Measurements from ENCODE around the gene ST3GAL6. TPM values are rescaled to one million over a fixed set of nuclear protein-coding genes. Genes with fewer than 3 reads are reported as not detected.

ST3GAL6 gene
- polyA plus RNA-seq, 1 donor from 2014 or later: 3.7 TPM

GRCh38 chr3:98805571-98805970 lies 42.4 kb downstream of the ST3GAL6 start:
- TF ChIP-seq REST (IDR thresholded peaks at IDR 0.05; ENCODE audit: borderline replicate concordance) (no peak), MXI1 (conservative IDR thresholded peaks at IDR 0.05; ENCODE audit: poor library complexity, severe bottlenecking) (no peak), SMC3 (conservative IDR thresholded peaks at IDR 0.05; ENCODE audit: poor library complexity) (no peak), TAF1 (IDR thresholded peaks at IDR 0.05; ENCODE audit: low read depth) (no peak), EZH2 (IDR thresholded peaks at IDR 0.05; ENCODE audit: borderline replicate concordance, insufficient read depth, low read length, poor library complexity, severe bottlenecking) (no peak), CTCF (IDR thresholded peaks at IDR 0.05; ENCODE audit: poor library complexity, severe bottlenecking) (no peak), EP300 (conservative IDR thresholded peaks at IDR 0.05; ENCODE audit: poor library complexity, severe bottlenecking) (no peak), RAD21 (conservative IDR thresholded peaks at IDR 0.05) (no peak), POLR2AphosphoS5 (IDR thresholded peaks at IDR 0.05) (no peak)
- Histone ChIP-seq H3K4me2 (ENCODE audit: low read length) (no peak overlapping the region), H2AFZ (ENCODE audit: low read depth, low read length) (no peak overlapping the region), H3K9ac (ENCODE audit: low read length) (no peak overlapping the region), H3K4me3 (ENCODE audit: low read length) (no peak overlapping the region), H3K79me2 (replicated peaks; ENCODE audit: insufficient read depth, low read length) (no peaks in the 10 kb centered on the region), H3K27me3 (ENCODE audit: insufficient read depth, low read depth, low read length) (no peaks in the 10 kb centered on the region), H3K27ac (ENCODE audit: low read length) (no peak overlapping the region), H3K9me2 (ENCODE audit: insufficient read depth, low read length) (no peaks in the 10 kb centered on the region), H4K20me1 (ENCODE audit: insufficient read depth) (no peaks in the 10 kb centered on the region), H3K36me3 (ENCODE audit: insufficient read depth, low read length) (peaks cover 9% of the 10 kb centered on the region), H3K9me3 (ENCODE audit: low read length) (no peaks in the 10 kb centered on the region), H3F3A (ENCODE audit: insufficient read depth, low read length, poor library complexity, severe bottlenecking) (no peaks in the 10 kb centered on the region)

GRCh38 chr3:98806521-98806920 lies 43.4 kb downstream of the ST3GAL6 start:
- H3K27me3 ChIP-seq (ENCODE audit: insufficient read depth, low read depth, low read length): no peaks in the 10 kb centered on the region
- H3K36me3 ChIP-seq (ENCODE audit: insufficient read depth, low read length): peaks cover 5% of the 10 kb centered on the region
- no peaks in the 10 kb centered on the region for H3F3A ChIP-seq (ENCODE audit: insufficient read depth, low read length, poor library complexity, severe bottlenecking)
- H3K4me2 ChIP-seq (ENCODE audit: low read length): no peak overlapping the region
- no peaks in the 10 kb centered on the region for H3K79me2 ChIP-seq (replicated peaks; ENCODE audit: insufficient read depth, low read length)
- no peak overlapping the region for H3K27ac ChIP-seq (ENCODE audit: low read length)
- TF ChIP-seq MXI1 (conservative IDR thresholded peaks at IDR 0.05; ENCODE audit: poor library complexity, severe bottlenecking) (no peak), RAD21 (conservative IDR thresholded peaks at IDR 0.05) (no peak), EZH2 (IDR thresholded peaks at IDR 0.05; ENCODE audit: borderline replicate concordance, insufficient read depth, low read length, poor library complexity, severe bottlenecking) (no peak), POLR2AphosphoS5 (IDR thresholded peaks at IDR 0.05) (no peak), REST (IDR thresholded peaks at IDR 0.05; ENCODE audit: borderline replicate concordance) (no peak), SMC3 (conservative IDR thresholded peaks at IDR 0.05; ENCODE audit: poor library complexity) (no peak), TAF1 (IDR thresholded peaks at IDR 0.05; ENCODE audit: low read depth) (no peak), EP300 (conservative IDR thresholded peaks at IDR 0.05; ENCODE audit: poor library complexity, severe bottlenecking) (no peak), CTCF (IDR thresholded peaks at IDR 0.05; ENCODE audit: poor library complexity, severe bottlenecking) (no peak)
- H3K9me3 ChIP-seq (ENCODE audit: low read length): no peaks in the 10 kb centered on the region
- H3K4me3 ChIP-seq (ENCODE audit: low read length): no peak overlapping the region
- H2AFZ ChIP-seq (ENCODE audit: low read depth, low read length): no peak overlapping the region
- no peaks in the 10 kb centered on the region for H3K9me2 ChIP-seq (ENCODE audit: insufficient read depth, low read length)
- H4K20me1 ChIP-seq (ENCODE audit: insufficient read depth): no peaks in the 10 kb centered on the region
- no peak overlapping the region for H3K9ac ChIP-seq (ENCODE audit: low read length)
